SW480 (cell line): ENCODE measurements around the gene TLR2.
"Not testable (repeated sequence)": the region's sequence is repeated elsewhere in the genome, so short reads cannot be mapped to it uniquely, and the experiment has no call there.

Source experiments
- DNase-seq: peaks from one replicate; pipeline ENCODE4 v3.0.0-alpha.2; 2016; ENCODE audit warnings: low spot score

The TLR2 gene

DNA sequence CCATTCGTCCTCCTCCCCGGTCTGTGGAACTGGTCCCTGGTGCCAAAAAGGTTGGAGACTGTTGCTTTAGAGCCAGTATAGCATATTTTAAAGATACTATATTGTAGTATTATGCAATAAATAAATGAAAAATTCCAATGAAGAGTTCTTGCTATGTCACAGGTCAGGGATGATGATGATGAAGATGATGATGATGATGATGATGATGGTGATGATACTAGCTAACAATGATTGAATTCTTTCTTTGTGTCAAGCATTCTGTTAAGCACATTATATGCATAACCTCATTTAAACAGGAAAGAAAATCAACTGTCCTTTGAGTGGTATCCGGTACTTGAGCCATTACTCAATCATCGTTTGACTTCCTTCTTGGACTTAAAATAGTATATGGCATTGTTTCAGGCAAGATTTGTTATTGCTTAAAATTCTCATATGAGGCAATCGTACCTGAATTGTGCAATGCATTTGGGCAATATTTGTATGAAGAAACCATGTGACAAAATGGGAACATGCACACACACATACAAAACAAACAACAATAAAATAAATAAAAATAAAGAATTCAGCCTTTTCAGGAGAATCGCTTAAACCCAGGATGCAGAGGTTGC, 22.8 kb upstream of the TLR2 start:
- DNase-seq, result no peak

DNA sequence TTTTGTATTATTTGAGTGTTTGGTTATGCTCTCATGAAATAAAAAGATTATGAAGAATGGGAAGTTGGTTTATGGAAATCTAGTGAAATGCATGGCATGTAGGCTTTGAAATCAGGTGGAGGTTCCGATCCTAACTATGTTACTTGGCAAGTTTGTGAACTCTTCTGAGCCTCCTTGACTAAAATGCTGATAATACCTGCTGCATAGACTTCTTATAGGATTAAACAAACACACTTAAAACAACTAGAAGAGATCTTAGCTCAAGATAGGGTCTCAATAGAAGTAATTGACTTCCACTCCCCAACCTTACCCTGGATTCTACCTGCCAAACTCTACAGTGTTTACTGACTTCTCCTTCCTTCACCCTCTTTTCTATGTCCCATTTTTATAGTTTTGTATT, 22.2 kb upstream of the TLR2 start:
- no peak for DNase-seq

DNA sequence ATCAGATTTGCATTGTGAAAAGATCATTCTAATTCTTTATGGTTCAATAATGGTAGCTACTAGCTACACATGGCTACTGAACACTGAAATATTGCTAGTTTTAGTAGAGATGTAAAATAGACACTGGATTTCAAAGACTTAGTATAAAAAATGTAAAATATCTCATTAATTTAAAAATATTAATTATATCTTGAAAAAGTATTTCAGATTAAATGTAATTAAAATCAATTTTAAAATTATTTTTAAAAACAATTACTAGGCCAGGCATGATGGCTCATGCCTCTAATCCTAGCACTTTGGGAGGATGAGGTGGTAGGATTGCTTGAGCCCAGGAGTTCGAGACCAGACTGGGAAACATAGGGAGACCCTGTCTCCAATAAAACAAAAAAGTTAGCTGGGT, 20.4 kb upstream of the TLR2 start:
- no peak for DNase-seq

DNA sequence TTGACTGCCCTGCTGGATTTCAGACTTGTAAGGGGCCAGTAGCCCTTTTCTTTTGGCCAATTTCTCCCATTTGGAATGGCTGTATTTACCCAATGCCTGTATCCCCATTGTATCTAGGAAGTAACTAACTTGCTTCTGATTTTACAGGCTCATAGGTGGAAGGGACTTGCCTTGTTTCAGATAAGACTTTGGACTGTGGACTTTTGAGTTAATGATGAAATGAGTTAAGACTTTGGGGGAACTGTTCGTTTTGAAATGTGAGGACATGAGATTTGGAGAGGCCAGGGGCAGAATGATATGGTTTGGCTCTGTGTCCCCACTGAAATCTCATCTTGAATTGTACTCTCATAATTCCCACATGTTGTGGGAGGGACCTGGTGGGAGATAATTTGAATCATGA, 17.6 kb upstream of the TLR2 start:
- not testable (repeated sequence) for DNase-seq

DNA sequence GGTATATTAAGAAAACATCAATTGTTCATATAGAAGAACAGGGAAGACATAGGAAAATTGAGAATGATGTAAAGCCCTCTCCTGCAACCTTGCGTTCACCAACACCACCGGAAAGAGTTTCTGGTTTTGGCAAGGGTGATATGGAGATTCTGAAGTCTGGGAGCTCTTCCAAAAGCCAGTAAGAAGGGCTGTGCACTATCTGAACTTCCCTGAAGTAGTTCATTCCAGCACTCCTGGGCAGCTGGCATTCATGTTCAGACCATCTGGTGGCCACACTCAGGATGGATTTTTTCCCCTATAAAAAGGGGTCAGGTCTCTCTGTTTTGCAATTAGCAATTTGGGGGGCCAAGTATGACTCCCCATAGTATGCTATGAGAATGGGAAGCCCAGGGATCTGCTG, 15.4 kb upstream of the TLR2 start:
- no peak for DNase-seq

DNA sequence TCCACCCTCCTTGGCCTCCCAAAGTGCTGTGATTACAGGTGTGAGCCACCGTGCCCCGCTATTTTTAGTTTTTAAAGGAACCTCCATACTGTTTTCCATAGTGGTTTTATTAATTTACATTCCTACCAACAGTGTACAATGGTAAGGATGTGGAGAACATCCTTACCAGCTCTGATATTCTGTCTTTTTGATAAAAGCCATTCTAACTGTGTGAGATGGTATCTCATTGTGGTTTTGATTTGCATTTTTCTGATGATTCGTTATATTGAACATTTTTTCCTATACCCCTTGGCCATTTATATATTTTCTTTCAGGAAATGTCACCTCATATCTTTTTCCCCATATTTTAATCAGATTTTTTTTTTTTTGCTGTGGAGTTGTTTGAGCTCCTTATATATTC, 14.2 kb upstream of the TLR2 start:
- DNase-seq, result no peak

DNA sequence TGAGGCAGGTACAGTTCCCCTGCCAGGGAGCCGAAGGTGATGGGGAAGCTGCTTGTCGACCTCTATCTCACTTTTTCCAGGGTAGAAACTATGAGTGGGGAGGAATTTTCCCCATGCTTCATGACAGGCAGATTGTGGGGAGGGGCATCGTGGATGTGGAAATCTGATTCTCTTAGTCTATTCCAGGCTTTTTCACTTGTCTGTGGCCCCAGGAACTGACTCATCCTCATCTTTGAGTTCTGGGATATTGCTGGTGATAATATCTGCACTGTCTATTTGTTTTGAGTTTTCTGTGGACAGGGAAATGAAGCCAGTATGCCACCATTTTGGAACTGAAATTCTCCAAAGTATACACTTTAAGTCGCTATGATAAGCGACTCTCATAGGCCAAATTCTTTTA, 7.6 kb upstream of the TLR2 start:
- no peak for DNase-seq

DNA sequence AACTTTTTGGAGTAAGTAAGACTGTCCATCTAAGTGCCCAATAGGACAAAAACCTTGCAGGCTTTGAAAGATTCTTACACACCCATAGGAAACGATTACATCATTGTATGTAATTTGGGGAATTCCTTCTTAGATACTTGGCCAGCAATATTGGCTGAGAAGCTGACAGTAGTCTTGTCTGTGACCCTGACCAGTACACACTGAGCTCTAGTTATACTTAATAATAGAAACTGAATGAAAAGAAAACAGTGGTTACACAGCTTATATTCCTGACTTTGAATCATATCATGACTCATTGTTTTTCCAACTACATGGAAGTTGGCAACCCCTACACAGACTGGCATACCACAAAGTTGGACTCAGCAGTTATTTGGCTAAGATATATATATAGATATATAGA, 7.1 kb upstream of the TLR2 start:
- no peak for DNase-seq

DNA sequence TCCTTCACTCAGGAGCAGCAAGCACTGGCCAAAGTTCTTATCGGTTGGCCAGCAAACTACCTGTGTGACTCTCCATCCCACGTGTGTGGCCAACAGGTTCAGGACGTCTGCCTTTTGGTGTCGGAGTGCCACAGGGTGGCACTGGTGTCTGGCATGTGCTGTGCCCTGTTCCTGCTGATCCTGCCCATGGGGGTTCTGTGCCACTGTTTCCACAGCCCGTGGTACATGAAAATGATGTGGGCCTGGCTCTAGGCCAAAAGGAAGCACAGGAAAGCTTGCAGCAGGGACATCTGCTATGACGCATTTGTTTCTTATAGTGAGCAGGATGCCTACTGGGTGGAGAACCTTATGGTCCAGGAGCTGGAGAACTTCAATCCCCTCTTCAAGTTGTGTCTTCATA, 4.6 kb upstream of the TLR2 start:
- no peak for DNase-seq

DNA sequence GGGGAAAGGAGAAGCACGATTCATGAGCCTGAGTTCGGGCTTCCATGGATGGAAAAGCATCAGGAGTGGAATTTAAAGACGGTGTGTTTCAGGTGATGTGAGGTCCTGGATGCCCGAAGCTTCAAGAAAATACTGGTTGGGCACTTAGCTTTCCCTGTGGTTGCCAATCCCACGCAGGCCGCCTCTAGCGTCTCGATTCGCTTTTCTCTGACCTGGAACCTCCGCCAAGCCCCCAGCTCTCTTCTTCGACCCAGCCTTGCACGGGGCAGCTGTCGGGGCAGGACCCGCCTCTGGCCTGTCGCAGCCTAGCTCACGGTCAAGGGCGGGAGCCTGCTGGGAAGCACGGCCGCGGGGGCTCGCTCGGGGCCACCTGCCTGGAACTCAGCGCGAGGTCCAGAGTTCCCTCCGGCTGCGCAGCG, 308 bp upstream of the TLR2 start:
- DNase-seq, result no peak

DNA sequence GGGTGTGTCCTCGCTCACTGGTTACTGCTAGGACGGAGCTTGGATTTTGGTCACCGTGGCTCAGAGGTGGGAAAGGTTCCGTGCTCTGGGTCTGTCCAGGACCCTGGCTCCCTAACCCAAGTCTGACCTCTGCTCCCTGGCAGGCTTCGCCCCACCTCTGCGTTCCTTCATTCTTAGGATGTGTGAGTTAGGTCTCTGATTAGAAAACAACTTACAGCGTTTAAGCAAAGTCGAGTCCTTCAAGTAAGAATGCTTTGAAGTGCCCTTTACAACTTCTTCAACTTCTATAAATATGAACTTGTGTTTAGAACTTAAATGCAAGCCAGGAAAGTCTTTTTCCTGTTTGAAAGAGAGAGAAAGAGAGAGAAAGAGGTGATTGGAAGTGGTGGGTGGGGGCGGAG, 891 bp downstream of the TLR2 start:
- no peak for DNase-seq

DNA sequence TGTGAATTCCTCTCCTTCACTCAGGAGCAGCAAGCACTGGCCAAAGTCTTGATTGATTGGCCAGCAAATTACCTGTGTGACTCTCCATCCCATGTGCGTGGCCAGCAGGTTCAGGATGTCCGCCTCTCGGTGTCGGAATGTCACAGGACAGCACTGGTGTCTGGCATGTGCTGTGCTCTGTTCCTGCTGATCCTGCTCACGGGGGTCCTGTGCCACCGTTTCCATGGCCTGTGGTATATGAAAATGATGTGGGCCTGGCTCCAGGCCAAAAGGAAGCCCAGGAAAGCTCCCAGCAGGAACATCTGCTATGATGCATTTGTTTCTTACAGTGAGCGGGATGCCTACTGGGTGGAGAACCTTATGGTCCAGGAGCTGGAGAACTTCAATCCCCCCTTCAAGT, 20.4 kb downstream of the TLR2 start:
- DNase-seq, result no peak

DNA sequence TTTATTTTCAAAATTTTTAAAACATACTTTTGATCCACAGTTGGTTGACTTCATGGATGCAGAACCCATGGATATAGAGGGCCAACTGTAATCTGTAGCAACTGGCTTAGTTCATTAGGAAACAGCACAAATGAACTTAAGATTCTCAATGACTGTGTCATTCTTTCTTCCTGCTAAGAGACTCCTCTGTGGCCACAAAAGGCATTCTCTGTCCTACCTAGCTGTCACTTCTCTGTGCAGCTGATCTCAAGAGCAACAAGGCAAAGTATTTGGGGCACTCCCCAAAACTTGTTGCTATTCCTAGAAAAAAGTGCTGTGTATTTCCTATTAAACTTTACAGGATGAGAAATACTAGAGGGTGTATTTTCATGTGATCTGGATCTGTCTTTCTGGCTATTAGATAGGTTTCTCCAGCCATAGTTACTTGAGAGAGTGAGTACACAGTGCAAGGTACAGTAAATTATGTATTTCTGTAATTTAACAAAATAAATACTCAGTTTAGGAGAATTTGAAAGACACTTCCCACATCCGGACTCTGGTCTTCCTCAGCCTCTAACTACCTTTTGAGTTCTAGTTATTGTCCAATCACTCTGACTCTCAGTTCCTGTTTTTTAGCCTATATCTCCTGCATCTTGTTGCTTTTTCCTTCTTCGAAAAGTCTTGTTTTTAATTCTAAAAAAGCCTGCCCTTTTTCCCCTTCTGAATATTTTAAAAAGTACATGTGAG, 21.8 kb downstream of the TLR2 start:
- DNase-seq, result no peak

DNA sequence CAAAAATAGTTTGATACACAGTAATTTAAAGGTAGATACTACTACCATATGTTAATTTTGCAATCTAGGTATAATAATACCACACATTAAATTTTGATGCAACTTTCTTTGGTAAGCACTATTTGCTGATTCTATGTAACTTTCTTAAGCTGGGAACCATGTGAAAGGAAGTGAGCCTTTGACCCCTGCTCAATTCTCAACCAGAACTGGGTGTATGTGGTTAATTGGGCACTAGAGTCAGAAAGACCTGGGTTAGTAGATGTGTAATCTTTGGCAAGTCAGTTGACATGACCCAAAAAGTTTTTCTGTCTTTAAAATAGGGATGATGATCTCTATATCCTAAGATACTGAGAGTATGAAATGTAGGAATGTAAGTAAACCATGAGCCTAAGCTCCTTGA, 22.4 kb downstream of the TLR2 start:
- DNase-seq, result no peak

DNA sequence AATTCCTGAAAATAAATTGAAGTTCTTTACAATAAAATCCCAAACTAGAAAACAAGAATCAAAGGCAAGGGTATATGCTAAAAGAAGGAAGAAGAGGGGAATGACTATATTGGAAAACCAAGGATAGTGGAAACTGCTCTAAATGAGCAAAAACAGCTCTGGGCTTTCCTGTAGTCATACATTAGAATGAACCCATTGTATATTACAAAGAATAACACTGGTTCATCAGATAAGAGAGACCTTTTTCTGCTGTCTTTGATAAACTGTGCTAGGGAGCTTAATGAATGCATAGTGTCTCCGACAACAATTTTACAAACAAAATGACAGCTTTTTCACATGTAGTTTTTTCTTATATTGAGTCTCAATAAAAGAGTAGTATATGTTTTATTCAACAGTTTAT, 26.6 kb downstream of the TLR2 start:
- DNase-seq, result no peak

DNA sequence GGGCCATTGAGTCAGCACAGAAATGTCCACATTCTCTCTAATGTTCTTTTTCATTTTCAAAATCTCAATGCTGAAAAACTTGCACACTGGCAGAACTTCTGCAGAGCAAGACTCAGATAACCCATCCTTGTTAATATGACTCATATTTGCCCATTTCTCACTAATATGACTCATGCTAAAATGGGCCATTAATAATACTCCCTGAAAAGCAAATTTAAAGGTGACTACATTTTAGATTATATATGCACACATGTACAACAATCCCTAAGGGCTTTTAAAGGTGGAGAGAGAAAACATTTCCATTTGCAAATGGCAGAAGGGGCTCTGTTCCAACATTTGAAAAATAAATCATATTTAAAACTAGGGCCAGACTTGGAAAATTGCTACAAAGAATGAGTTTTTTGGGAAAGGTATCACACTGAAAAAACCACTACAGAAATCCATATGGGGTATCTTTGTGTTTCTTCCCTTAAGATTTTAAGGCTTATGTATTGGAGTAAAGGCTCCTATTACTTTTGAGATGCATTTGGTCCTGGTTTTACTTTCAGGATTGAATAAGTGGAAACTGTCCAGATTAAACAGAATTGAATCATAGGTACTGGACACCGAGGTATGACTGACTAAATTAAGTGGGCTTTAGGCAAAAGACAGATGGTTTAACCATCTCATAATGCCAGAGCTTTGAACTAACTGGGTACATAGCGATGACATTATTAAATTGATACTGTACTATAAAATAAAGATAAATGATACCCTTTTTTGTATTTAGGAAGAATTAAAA, 30.0 kb downstream of the TLR2 start:
- DNase-seq, result no peak

DNA sequence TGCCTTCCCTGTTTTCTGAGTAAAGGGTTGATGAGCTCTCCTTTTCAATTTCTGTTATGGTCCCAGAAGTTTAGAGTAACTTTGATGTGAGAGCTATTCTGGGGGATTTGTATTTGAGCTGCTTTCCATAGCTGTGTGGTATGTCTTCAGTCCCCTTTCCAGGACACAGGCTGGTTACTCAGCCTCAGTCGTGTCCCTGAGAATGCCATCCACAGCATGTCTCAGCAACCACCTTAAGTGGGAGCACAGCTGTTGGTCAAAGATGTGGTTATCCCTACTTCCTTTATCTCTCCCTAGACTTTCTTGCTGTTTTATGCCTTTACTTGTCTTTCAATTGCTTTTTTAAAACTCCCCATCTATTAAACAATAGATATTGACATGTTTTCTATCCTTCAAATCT, 38.0 kb downstream of the TLR2 start:
- DNase-seq, result no peak

DNA sequence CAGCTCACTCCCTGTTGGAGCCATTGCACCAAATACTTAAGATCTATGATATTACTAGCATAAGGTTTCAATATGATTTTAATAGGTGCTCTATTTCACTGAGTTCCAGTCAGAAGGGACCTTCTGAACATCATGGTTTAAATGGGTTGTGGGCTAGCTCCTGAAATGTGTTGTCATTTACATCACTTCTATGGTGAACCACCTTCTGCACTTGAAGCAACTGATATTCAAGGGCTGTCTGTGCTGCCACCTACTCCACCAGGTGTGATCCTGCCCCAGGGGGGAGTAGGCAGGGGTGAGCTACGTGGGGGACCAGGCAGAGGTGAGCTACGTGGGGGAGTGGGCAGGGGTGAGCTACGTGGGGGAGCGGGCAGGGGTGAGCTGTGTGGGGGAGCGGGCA, 40.5 kb downstream of the TLR2 start:
- DNase-seq, result no peak

DNA sequence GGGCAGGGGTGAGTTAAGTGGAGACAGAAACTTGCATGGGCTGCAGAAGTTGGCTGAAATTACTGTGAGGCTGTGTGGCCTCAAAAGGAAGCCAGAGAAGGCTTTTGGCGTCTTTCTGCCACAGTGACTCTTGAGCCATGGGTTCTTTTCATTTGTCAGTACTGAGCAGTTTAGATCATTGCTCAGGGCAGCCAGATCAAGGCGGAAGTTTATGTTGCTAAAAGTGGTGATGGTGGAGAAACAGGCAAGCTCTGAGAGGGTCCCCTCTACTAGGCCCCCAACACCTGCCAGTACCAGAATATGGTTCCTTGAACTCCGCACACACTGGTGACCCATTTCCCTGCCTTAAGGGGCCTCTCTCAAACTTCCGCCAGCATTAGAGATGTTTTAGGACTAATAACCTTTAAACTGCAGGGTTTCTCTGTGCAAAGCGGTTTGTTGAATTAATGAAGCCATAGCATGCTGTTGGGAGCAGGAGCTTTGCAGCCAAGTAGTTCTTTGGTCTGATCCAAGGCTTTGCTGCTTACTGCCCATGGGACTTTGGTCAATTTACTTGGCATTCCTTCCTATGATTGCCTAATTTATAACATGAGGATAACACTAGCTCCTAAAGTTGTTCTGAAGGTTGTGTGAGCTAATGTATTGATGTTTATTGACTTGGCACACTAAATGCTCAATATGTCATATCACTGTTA, 41.2 kb downstream of the TLR2 start:
- no peak for DNase-seq

DNA sequence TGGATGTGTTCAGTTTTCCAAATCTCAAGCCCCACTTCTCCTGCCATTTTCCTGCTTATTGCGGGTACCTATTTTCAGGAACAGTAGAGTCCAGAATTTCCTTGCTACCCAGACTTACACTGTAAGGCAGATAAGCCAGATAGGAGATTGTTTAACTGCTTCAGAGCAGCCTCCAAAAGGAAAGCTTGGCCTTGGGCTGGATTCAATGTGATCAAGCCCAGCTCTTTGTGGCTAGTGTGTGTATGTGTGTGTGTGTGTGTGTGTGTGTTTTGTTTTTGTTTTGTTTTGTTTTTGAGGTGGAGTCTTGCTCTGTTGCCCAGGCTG, 41.7 kb downstream of the TLR2 start:
- DNase-seq, result no peak

DNA sequence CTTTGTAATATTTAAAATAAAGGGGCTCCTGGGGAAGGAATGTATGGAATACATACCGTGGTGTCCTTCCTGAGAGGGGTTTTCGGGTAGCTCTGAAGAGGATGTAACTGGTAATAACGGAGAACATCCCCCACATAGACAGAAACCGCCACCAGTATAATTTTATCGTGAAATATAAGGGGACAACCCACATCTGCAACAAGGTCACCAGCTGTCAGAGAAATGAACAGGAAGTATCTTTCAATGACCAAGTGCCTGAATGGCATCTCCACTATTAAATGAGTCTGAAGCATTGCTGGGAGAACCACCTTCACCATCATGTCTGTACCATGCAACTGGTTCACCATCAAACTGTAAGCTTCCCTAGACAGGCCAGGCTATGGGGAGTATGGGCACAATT, 44.1 kb downstream of the TLR2 start:
- DNase-seq, result no peak

DNA sequence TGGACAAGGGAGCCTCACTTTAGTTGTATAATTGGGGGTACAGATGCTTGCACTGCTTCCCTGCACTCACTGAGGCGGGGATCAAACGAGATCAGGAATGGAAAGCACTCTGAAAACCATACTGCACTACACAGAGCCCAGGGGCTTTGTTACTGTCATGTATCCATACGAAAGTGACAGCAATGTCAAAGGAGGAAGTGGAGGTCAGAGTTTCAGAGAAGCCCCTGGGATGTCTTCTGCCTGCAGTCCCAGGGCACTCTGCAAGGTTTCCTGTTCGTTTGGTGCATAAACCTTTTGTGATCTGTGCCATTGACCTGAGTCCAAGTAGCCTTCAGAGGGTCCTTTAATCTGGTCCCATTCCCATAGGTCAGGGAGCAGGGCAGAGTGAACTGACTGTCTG, 44.6 kb downstream of the TLR2 start:
- no peak for DNase-seq

DNA sequence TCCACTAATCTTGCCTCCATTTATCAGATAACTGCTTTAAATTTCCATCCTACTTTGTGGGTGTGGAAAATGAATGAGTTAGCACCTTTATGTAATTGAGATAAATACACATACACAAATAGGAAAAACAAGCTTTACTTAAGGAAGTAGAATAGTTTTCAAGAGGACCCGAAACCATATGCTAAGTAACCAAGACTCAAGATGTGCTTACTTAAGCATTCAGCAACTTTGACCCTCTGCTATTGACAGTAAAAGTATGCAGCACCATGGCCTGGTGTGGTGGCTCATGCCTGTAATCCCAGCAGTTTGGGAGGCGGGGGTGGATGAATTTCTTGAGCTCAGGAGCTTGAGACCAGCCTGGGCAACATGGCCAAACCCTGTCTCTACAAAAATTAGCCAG, 45.8 kb downstream of the TLR2 start:
- no peak for DNase-seq
